CD4-positive, alpha-beta memory T cell (primary cell): ENCODE measurements around the gene EHD4. TPM values are rescaled to one million over a fixed set of nuclear protein-coding genes. Genes with fewer than 3 reads are reported as not detected.

Source experiments
- CTCF ChIA-PET: fragments of 350-600 bp; sonication (Branson Sonifier 250); formaldehyde crosslinking; loops from one replicate; lab custom pipeline; 2021; ENCODE audit warnings: inconsistent platforms; ENCODE audit not compliant: partially characterized antibody; lab: Charles Lee
- POLR2A ChIA-PET: fragments of 350-600 bp; sonication (Branson Sonifier 250); formaldehyde crosslinking; loops from one replicate; lab custom pipeline; 2021; ENCODE audit not compliant: partially characterized antibody; lab: Charles Lee
- DNase-seq, 5 donors: peaks; one replicate each; pipeline versions ENCODE4 v3.0.0 to v3.0.0-alpha.2; 2020 to 2022; ENCODE audit warnings: mixed read lengths in 1 of 5
- H3K27ac ChIP-seq: one replicate; pipeline ENCODE4 v1.7.0; 2013; ENCODE audit warnings: low read depth, low read length
- H3K27me3 ChIP-seq: 2 replicates; pipeline ENCODE4 v1.7.0; 2013; ENCODE audit warnings: mild to moderate bottlenecking, low read length, moderate library complexity; ENCODE audit not compliant: insufficient read depth
- H3K36me3 ChIP-seq: 2 replicates; pipeline ENCODE4 v1.7.0; 2013; ENCODE audit warnings: mild to moderate bottlenecking, low read length, moderate library complexity; ENCODE audit not compliant: insufficient read depth
- H3K4me1 ChIP-seq: 2 replicates; pipeline ENCODE4 v1.7.0; 2013; ENCODE audit warnings: mild to moderate bottlenecking, low read length, moderate library complexity; ENCODE audit not compliant: insufficient read depth
- H3K4me3 ChIP-seq, 2 donors: one replicate each; pipeline ENCODE4 v1.7.0; 2013; ENCODE audit warnings: low read length in 2 of 2, mild to moderate bottlenecking in 1 of 2
- H3K9me3 ChIP-seq, 2 donors: one replicate each; pipeline ENCODE4 v1.7.0; 2013; ENCODE audit warnings: low read length in 2 of 2, control low read depth in 1 of 2; ENCODE audit not compliant: control insufficient read depth in 1 of 2
- H3K27ac Mint-ChIP-seq, 7 donors: one replicate each; pipeline ENCODE4 v1.8.0; 2020 to 2021; ENCODE audit warnings: mixed read lengths in 7 of 7, mild to moderate bottlenecking in 6 of 7, inconsistent platforms in 3 of 7, moderate library complexity in 3 of 7
- H3K27me3 Mint-ChIP-seq, 2 donors: one replicate each; pipeline ENCODE4 v1.8.0; 2020 to 2021; ENCODE audit warnings: mixed read lengths in 2 of 2
- H3K36me3 Mint-ChIP-seq, 2 donors: one replicate each; pipeline ENCODE4 v1.8.0; 2020 to 2021; ENCODE audit warnings: mixed read lengths in 2 of 2, inconsistent platforms in 1 of 2, mild to moderate bottlenecking in 1 of 2
- H3K4me1 Mint-ChIP-seq, 4 donors: one replicate each; pipeline ENCODE4 v1.8.0; 2020 to 2021; ENCODE audit warnings: mixed read lengths in 4 of 4, mild to moderate bottlenecking in 1 of 4
- H3K4me3 Mint-ChIP-seq, 8 donors: one replicate each; pipeline ENCODE4 v1.8.0; 2020 to 2021; ENCODE audit warnings: mixed read lengths in 8 of 8, mild to moderate bottlenecking in 7 of 8, moderate library complexity in 6 of 8, inconsistent platforms in 3 of 8
- H3K9me3 Mint-ChIP-seq, 8 donors: one replicate each; pipeline ENCODE4 v1.8.0; 2020 to 2021; ENCODE audit warnings: mixed read lengths in 8 of 8, mild to moderate bottlenecking in 5 of 8, inconsistent platforms in 3 of 8, moderate library complexity in 1 of 8
- intact Hi-C: fragments of 100-400 bp; cut with micrococcal nuclease; formaldehyde crosslinking; loops from one replicate; pipeline ENCODE4 v1.15.1; 2023
- polyA plus RNA-seq, 2 donors: library from polyadenylated mRNA; unstranded; fragments of 300-500 nt; fragmentation: Illumina TruSeq; gene quantifications; one replicate each; pipeline ENCODE4 v1.2.3, GENCODE V29; 2021
- total RNA-seq, 2 experiments: library from RNA; stranded (reverse); gene quantifications; one replicate each; pipeline ENCODE4 v1.2.3, GENCODE V29; 2021

The EHD4 gene
- total and polyA plus RNA-seq, 4 experiments from 2014 or later: 13.9 to 16.4 (median 15.4) TPM

- peak within 1 kb of the TSS; percentile 97 to 99 (median 99) for H3K27ac Mint-ChIP-seq
- H3K27me3 ChIP-seq: no peaks in the 10 kb centered on the region
- H3K27ac ChIP-seq: peak within 1 kb of the TSS; percentile 80
- peaks cover 0 to 1% (median 0%) of the 10 kb centered on the region in 8 donors for H3K9me3 Mint-ChIP-seq
- H3K4me1 ChIP-seq: peaks cover 44% of the 10 kb centered on the region
- H3K27me3 Mint-ChIP-seq: no peaks in the 10 kb centered on the region
- peaks cover 20 to 78% (median 42%) of the 10 kb centered on the region in 4 donors for H3K4me1 Mint-ChIP-seq
- H3K36me3 Mint-ChIP-seq: peaks cover 0 to 17% of the 10 kb centered on the region in 2 donors
- H3K9me3 ChIP-seq: no peaks in the 10 kb centered on the region
- no peaks in the 10 kb centered on the region for H3K36me3 ChIP-seq
- no peak for DNase-seq
- ChIA-PET CTCF (interaction anchor here (1.8 to 5.9 kb wide), 4 partner anchors 10 to 120 kb away, joined by 16 to 49 read pairs (median 28); partner anchors contain the start of gene MAPKBP1), POLR2A (interaction anchor here (0.8 to 4.1 kb wide), 17 partner anchors 10 to 121 kb away, joined by 3 to 28 read pairs (median 5); partner anchors contain the start of genes EHD4, JMJD7 and MAPKBP1)
- H3K4me3 ChIP-seq: peak within 1 kb of the TSS; percentile 12 to 29
- peak within 1 kb of the TSS; percentile 69 to 91 (median 80) for H3K4me3 Mint-ChIP-seq
- intact Hi-C loops: loop anchor here (2.0 kb wide), 2 partner anchors 43 to 119 kb away; partner anchors contain the start of gene MAPKBP1
Measured at GRCh38 chr15:41893422-41894250, 78.7 kb downstream of the EHD4 start, which contains the start of gene SPTBN5. Gene SPTBN5 (minus strand): TSS chr15:41894053. CDS start chr15:41893497, 556 bp downstream.

GRCh38 chr15:41892621-41893421 is 79.5 kb downstream of the EHD4 start:
- H3K36me3 ChIP-seq: no peaks in the 10 kb centered on the region
- ChIA-PET POLR2A (interaction anchor here (1.1 to 4.1 kb wide), 13 partner anchors 8 to 121 kb away, joined by 3 to 25 read pairs (median 5); partner anchors contain the start of genes EHD4, JMJD7 and MAPKBP1), CTCF (interaction anchor here (0.8 to 5.9 kb wide), 5 partner anchors 11 to 120 kb away, joined by 3 to 49 read pairs (median 16); partner anchors contain the start of gene MAPKBP1)
- Mint-ChIP-seq H3K4me3 (peak overlapping the region; percentile 30 to 72 (median 65)), H3K36me3 (peaks cover 0 to 13% of the 10 kb centered on the region in 2 donors), H3K27me3 (no peaks in the 10 kb centered on the region), H3K9me3 (peaks cover 0 to 1% (median 0%) of the 10 kb centered on the region in 8 donors), H3K27ac (peak overlapping the region; percentile 91 to 99 (median 97)), H3K4me1 (peaks cover 21 to 77% (median 48%) of the 10 kb centered on the region in 4 donors)
- intact Hi-C loops: no loop called here
- peaks cover 52% of the 10 kb centered on the region for H3K4me1 ChIP-seq
- peak in 4 of 5 donors; percentile 29 to 48 (median 38) for DNase-seq
- peak overlapping the region in 1 of 2 donors; percentile 12 for H3K4me3 ChIP-seq
- H3K9me3 ChIP-seq: no peaks in the 10 kb centered on the region
- H3K27ac ChIP-seq: peak overlapping the region; percentile 80
- no peaks in the 10 kb centered on the region for H3K27me3 ChIP-seq

GRCh38 chr15:41891946-41892345 is 80.4 kb downstream of the EHD4 start:
- peak overlapping the region in 1 of 8 donors; percentile 43 for H3K4me3 Mint-ChIP-seq
- peak overlapping the region; percentile 91 to 99 (median 97) for H3K27ac Mint-ChIP-seq
- peaks cover 0 to 7% of the 10 kb centered on the region in 2 donors for H3K36me3 Mint-ChIP-seq
- DNase-seq: no peak
- Histone ChIP-seq H3K9me3 (no peaks in the 10 kb centered on the region), H3K27me3 (no peaks in the 10 kb centered on the region), H3K27ac (peak overlapping the region; percentile 80), H3K36me3 (no peaks in the 10 kb centered on the region), H3K4me1 (peaks cover 53% of the 10 kb centered on the region), H3K4me3 (no peak overlapping the region)
- peaks cover 0 to 1% (median 0%) of the 10 kb centered on the region in 8 donors for H3K9me3 Mint-ChIP-seq
- H3K27me3 Mint-ChIP-seq: no peaks in the 10 kb centered on the region
- ChIA-PET POLR2A (interaction anchor here (1.1 to 4.1 kb wide), 8 partner anchors 9 to 118 kb away, joined by 3 to 25 read pairs (median 6); partner anchors contain the start of genes EHD4, JMJD7 and MAPKBP1), CTCF (interaction anchor here (0.8 to 5.9 kb wide), 5 partner anchors 12 to 119 kb away, joined by 3 to 49 read pairs (median 16); partner anchors contain the start of gene MAPKBP1)
- H3K4me1 Mint-ChIP-seq: peaks cover 24 to 73% (median 49%) of the 10 kb centered on the region in 4 donors
- intact Hi-C loops: no loop called here

- peak overlapping the region in 6 of 7 donors; percentile 46 to 97 (median 92) for H3K27ac Mint-ChIP-seq
- peaks cover 24 to 69% (median 46%) of the 10 kb centered on the region in 4 donors for H3K4me1 Mint-ChIP-seq
- H3K27me3 Mint-ChIP-seq: no peaks in the 10 kb centered on the region
- CTCF ChIA-PET: interaction anchor here (5.9 kb wide), 1 partner anchor 118 kb away, joined by 49 read pairs; the partner anchor contains the start of gene MAPKBP1
- POLR2A ChIA-PET: interaction anchor here (1.8 kb wide), 1 partner anchor 46 kb away, joined by 6 read pairs; no protein-coding TSS in a partner anchor
- Histone ChIP-seq H3K4me3 (no peak overlapping the region), H3K4me1 (peaks cover 53% of the 10 kb centered on the region), H3K36me3 (no peaks in the 10 kb centered on the region), H3K9me3 (no peaks in the 10 kb centered on the region), H3K27ac (no peak overlapping the region), H3K27me3 (no peaks in the 10 kb centered on the region)
- DNase-seq: no peak
- peaks cover 0 to 1% (median 0%) of the 10 kb centered on the region in 8 donors for H3K9me3 Mint-ChIP-seq
- peaks cover 0 to 7% of the 10 kb centered on the region in 2 donors for H3K36me3 Mint-ChIP-seq
- intact Hi-C loops: no loop called here
- no peak overlapping the region for H3K4me3 Mint-ChIP-seq
Measured at GRCh38 chr15:41891226-41891625, 81.1 kb downstream of the EHD4 start.

GRCh38 chr15:41890050-41890690 is 82.2 kb downstream of the EHD4 start:
- Histone ChIP-seq H3K9me3 (no peaks in the 10 kb centered on the region), H3K27ac (no peak overlapping the region), H3K4me3 (no peak overlapping the region), H3K36me3 (no peaks in the 10 kb centered on the region), H3K4me1 (peaks cover 49% of the 10 kb centered on the region), H3K27me3 (no peaks in the 10 kb centered on the region)
- Mint-ChIP-seq H3K36me3 (peaks cover 0 to 5% of the 10 kb centered on the region in 2 donors), H3K9me3 (peaks cover 0 to 1% (median 0%) of the 10 kb centered on the region in 8 donors), H3K4me3 (peak overlapping the region in 1 of 8 donors; percentile 35), H3K4me1 (peaks cover 20 to 64% (median 40%) of the 10 kb centered on the region in 4 donors), H3K27ac (peak overlapping the region in 4 of 7 donors; percentile 67 to 85 (median 80)), H3K27me3 (no peaks in the 10 kb centered on the region)
- intact Hi-C loops: no loop called here
- POLR2A ChIA-PET: interaction anchor here (1.0 to 1.8 kb wide), 2 partner anchors 47 to 346 kb away, joined by 3 to 6 read pairs; partner anchors contain the start of gene RPAP1
- DNase-seq: no peak
- CTCF ChIA-PET: interaction anchor here (1.2 to 5.9 kb wide), 2 partner anchors 15 to 117 kb away, joined by 3 to 49 read pairs; partner anchors contain the start of gene MAPKBP1
